HCT116 (cell line): ENCODE data around the gene RNF207. TPM values are rescaled to one million over a fixed set of nuclear protein-coding genes. Genes with fewer than 3 reads are reported as not detected.

Source experiments
- ATAC-seq: fragments of 200-7000 bp; cut with Tn5 transposase; 2 replicates; pipeline ENCODE4 v1.9.1; 2020; ENCODE audit warnings: mild to moderate bottlenecking, moderate library complexity
- BruUV-seq: library from RNA; stranded (reverse); fragments of 400-500 nt; replicated peaks from 2 replicates; lab custom pipeline; 2021; lab: Mats Ljungman, UMichigan
- CTCF ChIA-PET: fragments of 300-600 bp; sonication (Branson Sonifier 250); formaldehyde crosslinking; loops from one replicate; lab custom pipeline; 2021; ENCODE audit warnings: antibody characterized with exemption; lab: Charles Lee
- POLR2A ChIA-PET: fragments of 300-600, 350-600 bp; sonication (Branson Sonifier 250); formaldehyde crosslinking; loops from one replicate; lab custom pipeline; 2021; ENCODE audit warnings: antibody characterized with exemption; lab: Charles Lee
- RAD21 ChIA-PET, 2 experiments: fragments of 300-600 bp; sonication (Branson Sonifier 250); formaldehyde crosslinking; loops; one replicate each; lab custom pipeline; 2023; ENCODE audit warnings: low total read pairs in 2 of 2; ENCODE audit not compliant: uncharacterized antibody in 2 of 2, unreplicated experiment in 2 of 2, low non-redundant PET in 1 of 2; lab: Charles Lee
- DNase-seq: peaks from one replicate; pipeline ENCODE4 v3.0.0-alpha.2; 2010; ENCODE audit warnings: low read depth, low spot score
- H2AFZ ChIP-seq: fragments of 200-600 bp; shearing (Covaris generic), sonication (generic); 2 replicates; pipeline ENCODE4 v1.6.1; 2017; ENCODE audit warnings: low read depth, mixed run types, mixed read lengths, antibody characterized with exemption, low read length; ENCODE audit not compliant: poor library complexity, severe bottlenecking
- H3K27ac ChIP-seq: 2 replicates; pipeline ENCODE4 v1.5.1; 2012; ENCODE audit warnings: low read depth, low read length
- H3K27me3 ChIP-seq: fragments of 200-600 bp; sonication (generic); 2 replicates; pipeline ENCODE4 v1.6.1; 2016; ENCODE audit warnings: mixed run types, low read length, mixed read lengths; ENCODE audit not compliant: insufficient read depth
- H3K36me3 ChIP-seq, 2 experiments: fragments of 200-500 bp in 1 of 2; fragments of 200-600 bp in 1 of 2; sonication (Bioruptor generic) in 1 of 2; sonication (generic) in 1 of 2; 2 replicates each; pipeline versions ENCODE4 v1.5.1 to v1.6.1; 2014 to 2016; ENCODE audit warnings: low read length in 2 of 2, inconsistent platforms in 1 of 2, mixed read lengths in 1 of 2, mixed run types in 1 of 2; ENCODE audit not compliant: insufficient read depth in 2 of 2, control insufficient read depth in 1 of 2
- H3K4me1 ChIP-seq, 2 experiments: fragments of 200-600 bp in 1 of 2; sonication (generic) in 1 of 2; 2 replicates each; pipeline versions ENCODE4 v1.5.1 to v1.6.1; 2012 to 2017; ENCODE audit warnings: low read length in 2 of 2, inconsistent platforms in 1 of 2, mild to moderate bottlenecking in 1 of 2, mixed read lengths in 1 of 2, mixed run types in 1 of 2, moderate library complexity in 1 of 2; ENCODE audit not compliant: insufficient read depth in 2 of 2, control insufficient read depth in 1 of 2
- H3K4me2 ChIP-seq: fragments of 200-600 bp; sonication (generic); 2 replicates; pipeline ENCODE4 v1.6.1; 2017; ENCODE audit warnings: mixed run types, low read length, mixed read lengths
- H3K4me3 ChIP-seq, 2 experiments: fragments of 200-600 bp in 1 of 2; sonication (generic) in 1 of 2; replicated peaks in 1 of 2; 2 replicates each; pipeline ENCODE4 v1.5.1; 2011 to 2016; ENCODE audit warnings: low read length in 2 of 2, control low read depth in 1 of 2, low read depth in 1 of 2, mild to moderate bottlenecking in 1 of 2, mixed read lengths in 1 of 2, mixed run types in 1 of 2
- H3K79me2 ChIP-seq: fragments of 200-600 bp; sonication (generic); 2 replicates; pipeline ENCODE4 v1.6.1; 2017; ENCODE audit warnings: mild to moderate bottlenecking, mixed run types, low read length, moderate library complexity, mixed read lengths; ENCODE audit not compliant: insufficient read depth
- H3K9ac ChIP-seq: fragments of 200-600 bp; sonication (generic); 2 replicates; pipeline ENCODE4 v1.6.1; 2016; ENCODE audit warnings: low read length, mixed read lengths
- H3K9me2 ChIP-seq: fragments of 200-600 bp; sonication (generic), shearing (Covaris generic); 2 replicates; pipeline ENCODE4 v1.6.1; 2017; ENCODE audit warnings: mixed run types, mild to moderate bottlenecking, moderate library complexity; ENCODE audit not compliant: insufficient read depth
- H3K9me3 ChIP-seq, 2 experiments: fragments of 200-500 bp in 1 of 2; fragments of 200-600 bp in 1 of 2; sonication (Bioruptor generic) in 1 of 2; sonication (generic) in 1 of 2; 2 replicates each; pipeline ENCODE4 v1.6.1; 2014 to 2017; ENCODE audit warnings: low read length in 2 of 2, mixed read lengths in 2 of 2, inconsistent platforms in 1 of 2, low read depth in 1 of 2, mild to moderate bottlenecking in 1 of 2, mixed run types in 1 of 2, moderate library complexity in 1 of 2; ENCODE audit not compliant: control insufficient read depth in 1 of 2, insufficient read depth in 1 of 2
- H4K20me1 ChIP-seq: fragments of 200-600 bp; sonication (generic), shearing (Covaris generic); 2 replicates; pipeline ENCODE4 v1.6.1; 2017; ENCODE audit warnings: mixed run types, mild to moderate bottlenecking, moderate library complexity; ENCODE audit not compliant: insufficient read depth
- EGR1 ChIP-seq: IDR thresholded peaks from 2 replicates; pipeline ENCODE4 v1.6.1; 2012; ENCODE audit warnings: low read depth
- ELF1 ChIP-seq: IDR thresholded peaks from 2 replicates; pipeline ENCODE4 v1.6.1; 2012; ENCODE audit warnings: low read depth, borderline replicate concordance
- EZH2phosphoT487 ChIP-seq: fragments of 200-600 bp; IDR thresholded peaks from 2 replicates; pipeline ENCODE4 v1.6.1; 2018; ENCODE audit warnings: antibody characterized with exemption, borderline replicate concordance
- JUND ChIP-seq: IDR thresholded peaks from 2 replicates; pipeline ENCODE4 v1.6.1; 2012
- SRF ChIP-seq: IDR thresholded peaks from 2 replicates; pipeline ENCODE4 v1.6.1; 2012; ENCODE audit warnings: low read depth
- intact Hi-C: fragments of 100-400 bp; cut with micrococcal nuclease; formaldehyde crosslinking; loops from 2 replicates; pipeline ENCODE4 v1.10.0; 2022
- total RNA-seq: library from RNA; stranded (reverse); gene quantifications from one replicate; pipeline ENCODE4 v1.2.1, GENCODE V29; 2021; ENCODE audit not compliant: unreplicated experiment
- TF ChIP-seq, protein P1 (sequence below): IDR thresholded peaks from 2 replicates; pipeline ENCODE4 v1.6.1; 2012; ENCODE audit warnings: low read depth
- TF ChIP-seq, protein P2 (sequence below): IDR thresholded peaks from 2 replicates; pipeline ENCODE4 v1.6.1; 2012

RNF207 gene
- total RNA-seq, 1 experiment from 2014 or later: 61.2 TPM

GRCh38 chr1:6251233-6251632 is 45.3 kb downstream of the RNF207 start (continued):
- no peak for TF ChIP-seq ELF1
- TF ChIP-seq, all 23 proteins: peak for 0

DNA sequence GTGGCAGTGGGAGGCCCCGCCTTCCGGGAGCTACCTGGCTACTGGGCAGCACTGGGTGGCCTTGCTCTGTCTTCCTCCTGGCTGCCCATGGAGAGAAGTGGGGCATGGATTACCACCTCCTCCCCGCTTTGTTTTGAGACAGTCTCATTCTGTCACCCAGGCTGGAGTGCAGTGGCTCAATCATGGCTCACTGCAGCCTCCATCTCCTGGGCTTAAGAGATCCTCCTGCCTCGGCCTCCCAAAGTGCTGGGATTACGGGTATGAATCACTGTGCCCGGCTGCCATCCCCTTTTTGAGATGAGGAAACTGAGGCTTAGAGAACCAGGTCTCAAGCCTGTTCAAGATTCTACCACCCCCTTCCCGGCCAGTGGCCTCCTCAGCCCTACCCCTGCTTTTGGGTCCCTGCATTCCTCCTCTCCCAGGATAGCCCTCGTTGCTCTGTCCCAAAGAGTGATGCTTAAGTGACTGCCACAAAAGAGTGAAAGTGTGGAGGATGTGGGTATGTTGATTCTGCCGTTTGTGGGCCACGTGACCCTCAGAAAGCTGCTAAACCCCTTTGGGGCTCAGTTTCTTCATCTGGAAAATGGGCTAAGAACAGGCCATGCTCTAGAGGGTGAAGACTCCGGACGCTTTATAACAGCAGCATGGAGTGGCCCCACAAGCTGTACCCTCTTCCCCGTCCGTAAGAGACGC is 45.9 kb downstream of the RNF207 start:
- intact Hi-C loops: no loop called here
- H3K4me2 ChIP-seq: no peak overlapping the region
- RAD21 ChIA-PET: no interaction called here

More for the DNA sequence above, 45.9 kb downstream of the RNF207 start:
- ATAC-seq (no peak), DNase-seq (no peak)
- Histone ChIP-seq H3K27me3 (no peaks in the 10 kb centered on the region), H3K36me3 (no peaks in the 10 kb centered on the region), H4K20me1 (no peaks in the 10 kb centered on the region), H3K9ac (no peak overlapping the region), H3K4me1 (peaks cover 9 to 16% of the 10 kb centered on the region in 2 experiments; a peak in 3 of 4 replicates), H3K4me3 (no peak overlapping the region), H2AFZ (no peak overlapping the region), H3K9me2 (no peaks in the 10 kb centered on the region), H3K9me3 (no peaks in the 10 kb centered on the region), H3K79me2 (no peaks in the 10 kb centered on the region), H3K27ac (no peak overlapping the region)
- ChIA-PET CTCF (no interaction called here), POLR2A (no interaction called here)
- BruUV-seq: no TSS peak
- TF ChIP-seq JUND (no peak), SRF (no peak), EZH2phosphoT487 (no peak), ELF1 (no peak), EGR1 (no peak)
- TF ChIP-seq, protein P1, sequence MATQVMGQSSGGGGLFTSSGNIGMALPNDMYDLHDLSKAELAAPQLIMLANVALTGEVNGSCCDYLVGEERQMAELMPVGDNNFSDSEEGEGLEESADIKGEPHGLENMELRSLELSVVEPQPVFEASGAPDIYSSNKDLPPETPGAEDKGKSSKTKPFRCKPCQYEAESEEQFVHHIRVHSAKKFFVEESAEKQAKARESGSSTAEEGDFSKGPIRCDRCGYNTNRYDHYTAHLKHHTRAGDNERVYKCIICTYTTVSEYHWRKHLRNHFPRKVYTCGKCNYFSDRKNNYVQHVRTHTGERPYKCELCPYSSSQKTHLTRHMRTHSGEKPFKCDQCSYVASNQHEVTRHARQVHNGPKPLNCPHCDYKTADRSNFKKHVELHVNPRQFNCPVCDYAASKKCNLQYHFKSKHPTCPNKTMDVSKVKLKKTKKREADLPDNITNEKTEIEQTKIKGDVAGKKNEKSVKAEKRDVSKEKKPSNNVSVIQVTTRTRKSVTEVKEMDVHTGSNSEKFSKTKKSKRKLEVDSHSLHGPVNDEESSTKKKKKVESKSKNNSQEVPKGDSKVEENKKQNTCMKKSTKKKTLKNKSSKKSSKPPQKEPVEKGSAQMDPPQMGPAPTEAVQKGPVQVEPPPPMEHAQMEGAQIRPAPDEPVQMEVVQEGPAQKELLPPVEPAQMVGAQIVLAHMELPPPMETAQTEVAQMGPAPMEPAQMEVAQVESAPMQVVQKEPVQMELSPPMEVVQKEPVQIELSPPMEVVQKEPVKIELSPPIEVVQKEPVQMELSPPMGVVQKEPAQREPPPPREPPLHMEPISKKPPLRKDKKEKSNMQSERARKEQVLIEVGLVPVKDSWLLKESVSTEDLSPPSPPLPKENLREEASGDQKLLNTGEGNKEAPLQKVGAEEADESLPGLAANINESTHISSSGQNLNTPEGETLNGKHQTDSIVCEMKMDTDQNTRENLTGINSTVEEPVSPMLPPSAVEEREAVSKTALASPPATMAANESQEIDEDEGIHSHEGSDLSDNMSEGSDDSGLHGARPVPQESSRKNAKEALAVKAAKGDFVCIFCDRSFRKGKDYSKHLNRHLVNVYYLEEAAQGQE: no peak
- TF ChIP-seq, protein P2, sequence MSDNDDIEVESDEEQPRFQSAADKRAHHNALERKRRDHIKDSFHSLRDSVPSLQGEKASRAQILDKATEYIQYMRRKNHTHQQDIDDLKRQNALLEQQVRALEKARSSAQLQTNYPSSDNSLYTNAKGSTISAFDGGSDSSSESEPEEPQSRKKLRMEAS: no peak
